GM18499 (cell line): Measurements from ENCODE around the gene TBR1.

Experiments
- ATAC-seq: cut with Tn5 transposase; IDR thresholded peaks from one replicate; pipeline ENCODE4 v1.9.1; 2021; ENCODE audit warnings: moderate number of reproducible peaks; ENCODE audit not compliant: insufficient read depth, unreplicated experiment

Gene TBR1

DNA sequence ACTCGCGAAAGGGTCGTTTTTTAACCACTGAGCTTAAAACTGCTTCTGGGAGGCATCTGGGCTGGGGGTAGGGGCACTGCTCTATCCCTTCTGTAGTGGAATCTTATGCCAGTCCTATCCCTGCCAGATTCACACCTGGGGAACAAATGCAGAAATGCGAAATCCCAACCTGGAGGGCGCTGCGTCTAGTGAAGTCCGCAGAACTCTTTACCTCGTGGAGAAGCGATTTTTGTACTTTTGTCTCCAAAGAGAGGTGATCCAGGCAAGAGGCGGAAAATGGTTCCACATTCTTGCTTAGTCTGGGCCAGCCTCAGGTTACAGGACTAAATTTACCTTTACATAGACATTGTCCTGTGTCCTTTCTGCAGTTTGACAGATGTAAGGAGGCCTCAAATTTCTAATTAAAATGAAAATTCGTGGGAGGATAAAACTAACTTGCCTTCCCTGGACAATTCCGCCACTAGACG lies 10.4 kb downstream of the TBR1 start:
- ATAC-seq, result no peak

DNA sequence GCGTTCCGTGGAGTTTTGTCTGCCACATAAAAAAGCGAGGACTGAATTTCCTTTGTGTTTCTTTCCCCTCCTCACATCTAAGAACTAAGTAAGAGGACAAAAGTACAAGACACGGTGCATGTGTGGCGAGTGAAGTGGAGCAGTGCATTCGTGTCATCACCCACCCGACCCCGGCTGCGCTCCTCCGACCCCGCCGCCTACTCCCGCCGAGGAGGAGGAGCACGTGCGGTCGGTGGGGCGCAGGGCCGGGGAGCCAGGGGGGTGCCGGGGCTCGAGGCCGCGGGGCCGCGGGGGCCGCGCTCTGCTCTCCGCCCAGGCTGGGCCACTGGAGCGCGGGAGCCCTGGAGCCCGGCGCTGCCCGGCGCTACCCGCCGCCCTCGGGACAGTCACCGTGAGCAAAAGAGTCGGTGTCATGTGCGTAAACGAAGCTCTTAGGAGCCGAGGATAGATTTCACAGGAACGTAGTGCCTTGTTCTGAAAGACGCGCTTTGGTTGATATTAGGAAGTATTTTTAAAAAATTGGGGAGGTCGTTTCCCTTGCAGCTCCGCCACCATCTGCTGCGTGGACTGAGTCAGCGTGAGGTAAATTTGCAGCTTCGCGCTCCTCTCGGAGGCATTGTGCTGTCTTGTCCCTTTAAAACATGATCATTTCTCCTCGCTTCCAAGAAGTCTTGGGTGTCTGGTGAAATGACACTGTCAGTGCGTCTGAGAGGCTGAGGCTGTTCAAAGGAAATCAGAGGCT lies 11.0 kb downstream of the TBR1 start:
- no peak for ATAC-seq

DNA sequence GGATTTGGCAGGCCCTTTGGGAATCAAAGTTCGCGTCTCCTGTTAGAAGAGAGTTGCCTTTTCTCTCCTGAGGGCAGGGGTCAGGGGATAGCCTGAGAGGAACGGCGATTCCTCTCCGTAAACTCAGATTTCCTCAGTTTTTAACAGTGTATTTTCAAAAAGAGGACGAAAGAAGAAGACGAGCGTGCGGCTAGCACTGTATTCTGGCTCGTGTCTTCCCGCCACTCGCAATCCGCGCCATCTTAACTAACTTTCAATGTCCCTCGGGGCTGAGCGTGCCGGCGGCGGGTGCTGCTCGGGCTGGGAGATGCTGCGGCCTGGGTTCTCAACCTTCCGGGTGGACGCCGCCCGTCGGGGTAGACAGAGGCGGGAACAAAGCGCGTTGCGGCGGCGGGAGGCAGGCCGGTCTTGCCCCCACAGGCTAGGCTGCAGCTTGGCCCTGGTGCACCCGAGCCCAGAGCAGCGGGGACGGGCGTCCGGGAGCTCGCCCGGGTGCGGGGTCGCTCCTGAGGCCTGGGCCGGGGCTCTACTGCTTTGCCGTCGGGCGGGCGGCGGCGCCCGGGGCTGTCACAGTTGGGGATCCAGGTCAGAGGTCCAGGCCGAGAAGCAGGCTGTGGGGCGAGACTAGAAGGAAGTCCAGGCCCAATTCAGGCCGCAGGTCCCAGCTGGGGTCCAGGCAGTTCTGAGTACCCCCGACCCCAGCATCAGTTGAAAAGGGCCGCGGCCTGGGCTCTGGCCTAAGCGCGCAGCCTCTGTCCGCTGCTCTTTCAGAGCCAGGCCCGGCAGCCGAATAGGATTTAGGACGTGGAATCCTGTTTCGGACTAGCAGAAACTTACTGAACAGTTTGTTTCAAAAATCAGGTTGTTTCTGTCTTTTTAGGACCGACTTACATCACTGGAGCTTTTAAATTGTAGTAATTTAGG lies 11.8 kb downstream of the TBR1 start:
- no peak for ATAC-seq

DNA sequence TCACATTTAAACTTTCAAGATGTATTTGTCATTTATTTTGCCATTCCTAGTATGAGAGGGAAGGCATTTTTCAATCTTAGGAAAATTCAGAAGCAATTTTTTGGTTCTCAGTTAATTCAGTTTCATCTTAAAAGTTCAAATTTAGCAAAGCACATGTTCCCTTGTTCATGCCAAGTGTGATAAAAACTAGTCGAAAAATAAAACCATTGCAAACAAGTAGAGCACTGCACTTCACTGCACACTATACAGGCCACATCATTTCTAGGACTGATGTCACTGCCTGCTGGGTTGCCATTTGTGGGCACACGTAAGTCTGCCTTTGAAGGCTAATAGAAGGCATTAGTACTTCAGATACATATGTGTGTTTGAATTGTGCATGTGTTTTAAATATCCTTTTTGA lies 14.3 kb downstream of the TBR1 start:
- no peak for ATAC-seq

DNA sequence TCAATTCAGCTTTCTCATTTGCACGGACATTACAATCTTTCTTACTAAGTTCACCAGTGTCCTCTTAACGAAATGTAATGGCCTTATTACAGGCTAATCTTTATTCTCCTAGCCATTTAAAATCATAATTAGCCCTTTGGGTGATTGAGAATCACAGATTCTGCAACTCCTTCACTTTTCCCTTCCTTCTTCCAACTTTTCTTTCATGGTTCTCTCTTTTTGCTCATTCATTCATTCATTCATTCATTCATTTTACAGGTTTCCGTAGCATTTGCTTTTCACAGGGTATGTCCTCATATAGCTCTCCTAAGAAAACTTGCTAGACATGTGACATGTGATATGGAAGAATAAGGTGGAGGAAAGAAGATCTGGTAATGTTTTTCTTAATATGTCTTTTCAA lies 16.0 kb downstream of the TBR1 start:
- ATAC-seq, result no peak

DNA sequence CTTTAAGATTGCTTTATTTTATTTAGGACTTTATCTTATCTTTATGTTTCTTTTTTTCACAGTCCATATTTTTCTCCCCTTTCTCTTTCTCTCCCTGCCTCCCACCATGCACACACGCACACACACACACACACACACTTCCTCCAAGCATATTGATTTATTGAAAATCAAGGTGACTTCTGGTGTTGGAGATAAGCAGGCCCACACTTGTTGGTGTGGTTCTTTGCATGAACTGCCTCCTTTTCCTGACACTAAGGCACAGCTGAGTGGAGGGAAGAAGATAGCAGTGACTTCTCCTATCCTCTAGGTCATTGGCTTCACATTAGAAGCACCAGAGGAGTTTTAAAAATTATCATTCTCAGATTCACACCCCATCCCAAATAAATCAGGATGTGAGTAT lies 18.0 kb downstream of the TBR1 start:
- no peak for ATAC-seq

DNA sequence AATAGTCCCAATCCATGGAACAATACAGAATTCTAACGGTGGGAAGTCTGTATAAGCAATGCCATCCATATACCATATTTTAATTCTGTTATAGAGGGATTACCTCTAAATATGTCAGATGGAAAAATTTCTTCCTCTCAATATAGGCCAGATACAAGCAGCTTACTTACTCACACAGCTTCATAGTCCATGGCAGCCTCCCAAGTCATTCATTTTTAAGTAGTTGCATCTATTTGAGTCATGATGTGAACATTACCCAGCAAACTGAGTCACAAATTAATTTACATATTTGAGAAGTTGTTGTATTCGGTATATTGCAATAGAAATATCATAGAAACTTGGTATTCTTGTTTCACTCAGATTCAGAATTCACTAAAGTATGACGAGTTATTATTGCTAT lies 20.3 kb downstream of the TBR1 start:
- ATAC-seq, result no peak

DNA sequence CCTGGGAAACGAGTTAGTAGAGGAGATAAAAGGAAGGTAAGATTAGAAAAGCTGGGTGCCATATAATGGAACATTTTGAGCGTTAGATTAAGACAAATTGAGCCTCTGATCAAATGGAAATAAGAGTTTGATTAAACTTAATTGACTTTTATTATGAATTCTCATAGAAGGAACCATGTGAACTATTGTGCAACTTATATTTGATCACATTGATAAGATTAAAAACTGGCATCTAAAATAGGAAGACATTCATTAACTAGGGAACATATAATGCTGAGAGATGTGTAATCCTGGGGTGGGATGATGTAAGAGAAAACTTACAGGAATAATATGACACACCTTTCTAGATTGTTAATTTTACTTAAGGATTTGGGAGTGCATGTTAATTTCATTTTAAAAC lies 22.5 kb downstream of the TBR1 start:
- ATAC-seq, result no peak

DNA sequence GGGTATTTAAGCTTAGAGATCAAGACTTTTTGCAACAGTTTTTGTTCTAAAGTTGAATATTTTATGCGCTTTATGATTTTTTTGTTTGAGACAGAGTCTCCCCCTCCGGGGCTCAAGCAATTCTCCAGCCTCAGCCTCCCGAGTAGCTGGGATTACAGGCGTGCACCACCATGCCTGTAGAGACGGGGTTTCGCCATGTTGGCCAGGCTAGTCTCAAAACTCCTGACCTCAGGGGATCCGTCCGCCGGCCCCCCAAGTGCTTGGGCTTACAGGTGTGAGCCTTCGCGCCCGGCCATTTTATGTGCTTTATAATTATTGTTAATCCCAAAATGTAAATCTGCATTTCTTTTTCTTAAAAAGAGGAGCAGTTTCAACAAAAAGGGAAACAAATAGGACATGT lies 29.0 kb downstream of the TBR1 start:
- no peak for ATAC-seq

DNA sequence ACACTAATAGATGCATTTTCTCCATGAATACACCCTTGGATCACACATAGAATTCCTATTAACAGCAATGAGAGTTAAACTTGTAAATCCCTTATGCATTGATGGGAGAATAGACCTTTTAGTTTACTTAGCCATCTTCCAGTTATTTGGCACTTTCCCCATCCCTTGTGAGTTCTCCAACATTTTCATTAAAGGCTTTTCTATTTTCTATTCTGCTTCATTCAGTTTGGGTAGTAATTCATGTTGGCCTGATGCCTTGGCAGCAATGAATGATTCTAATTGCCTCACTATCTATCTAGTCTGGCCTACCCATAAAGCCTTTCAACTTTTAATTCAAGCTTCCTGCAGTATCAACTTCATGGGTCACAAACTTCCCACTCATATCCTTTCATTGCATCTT lies 32.3 kb downstream of the TBR1 start:
- ATAC-seq, result no peak

DNA sequence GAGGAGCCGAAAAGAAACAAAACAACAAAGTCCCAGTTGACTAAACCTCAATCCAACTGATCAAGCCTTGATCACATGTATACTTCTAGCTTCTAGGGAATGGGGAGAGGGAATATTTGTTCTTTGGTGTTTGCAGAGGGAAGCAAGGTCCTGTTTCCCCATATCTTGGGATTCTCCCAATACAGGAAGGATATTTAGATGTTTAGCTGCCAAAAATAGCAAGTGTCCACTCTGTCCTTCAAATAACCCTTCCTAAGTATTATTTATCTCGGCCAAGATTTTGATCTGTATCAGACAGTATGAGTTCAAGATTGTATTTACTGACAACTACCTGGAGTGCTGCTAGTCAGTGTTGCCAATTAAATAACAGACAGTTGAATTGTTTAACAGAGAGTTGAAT lies 55.5 kb downstream of the TBR1 start:
- no peak for ATAC-seq

DNA sequence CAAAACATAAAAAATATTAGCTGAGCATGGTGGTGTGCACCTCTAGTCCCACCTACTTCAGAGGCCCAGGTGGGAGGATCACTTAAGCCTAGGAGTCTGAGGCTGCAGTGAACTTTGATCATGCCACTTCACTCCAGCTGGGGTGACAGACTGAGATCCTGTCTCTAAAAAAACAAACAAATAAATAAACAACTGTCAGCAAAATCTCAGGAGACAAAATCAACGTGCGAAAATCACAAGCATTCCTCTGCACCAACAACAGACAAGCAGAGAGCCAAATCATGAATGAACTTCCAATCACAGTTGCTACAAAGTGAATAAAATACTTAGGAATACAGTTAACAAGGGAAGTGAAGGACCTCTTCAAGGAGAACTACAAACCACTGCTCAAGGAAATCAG lies 58.8 kb downstream of the TBR1 start:
- no peak for ATAC-seq
